GM23248 (cell line): ENCODE results near the gene PCTP. TPM values are rescaled to one million over a fixed set of nuclear protein-coding genes. Genes with fewer than 3 reads are reported as not detected.

ENCODE experiments used
- DNase-seq: peaks from one replicate; pipeline ENCODE4 v3.0.0-alpha.2; 2015
- H2AFZ ChIP-seq: fragments of 200-600 bp; sonication (generic); 2 replicates; pipeline ENCODE4 v1.6.1; 2016; ENCODE audit warnings: antibody characterized with exemption
- H3F3A ChIP-seq: fragments of 200-600 bp; sonication (generic); 2 replicates; pipeline ENCODE4 v1.6.1; 2016; ENCODE audit warnings: mild to moderate bottlenecking, antibody characterized with exemption, mixed run types; ENCODE audit not compliant: insufficient read depth
- H3K27ac ChIP-seq: fragments of 200-600 bp; sonication (generic); 2 replicates; pipeline ENCODE4 v1.5.1; 2016; ENCODE audit warnings: mild to moderate bottlenecking
- H3K27me3 ChIP-seq: fragments of 200-600 bp; sonication (generic); replicated peaks from 2 replicates; pipeline ENCODE4 v1.6.1; 2016; ENCODE audit warnings: mild to moderate bottlenecking; ENCODE audit not compliant: insufficient read depth
- H3K36me3 ChIP-seq: fragments of 200-600 bp; sonication (generic); 2 replicates; pipeline ENCODE4 v1.6.1; 2016; ENCODE audit warnings: low read depth, mild to moderate bottlenecking
- H3K4me1 ChIP-seq: fragments of 200-600 bp; sonication (generic); 2 replicates; pipeline ENCODE4 v1.6.1; 2016; ENCODE audit warnings: mild to moderate bottlenecking; ENCODE audit not compliant: insufficient read depth
- H3K4me2 ChIP-seq: fragments of 200-600 bp; sonication (generic); one replicate; pipeline ENCODE4 v1.6.1; 2016; ENCODE audit warnings: mild to moderate bottlenecking; ENCODE audit not compliant: unreplicated experiment
- H3K4me3 ChIP-seq: fragments of 200-600 bp; sonication (generic); 2 replicates; pipeline ENCODE4 v1.5.1; 2016; ENCODE audit warnings: mild to moderate bottlenecking
- H3K79me2 ChIP-seq: fragments of 200-600 bp; sonication (generic); 2 replicates; pipeline ENCODE4 v1.6.1; 2016; ENCODE audit warnings: mild to moderate bottlenecking; ENCODE audit not compliant: insufficient read depth
- H3K9ac ChIP-seq: fragments of 200-600 bp; sonication (generic); 2 replicates; pipeline ENCODE4 v1.6.1; 2016; ENCODE audit warnings: mild to moderate bottlenecking
- H3K9me2 ChIP-seq: fragments of 200-600 bp; sonication (generic); 2 replicates; pipeline ENCODE4 v1.6.1; 2016; ENCODE audit warnings: mixed run types, mild to moderate bottlenecking, moderate library complexity; ENCODE audit not compliant: insufficient read depth
- H3K9me3 ChIP-seq: fragments of 200-600 bp; sonication (generic); one replicate; pipeline ENCODE4 v1.6.1; 2017; ENCODE audit warnings: low read depth
- H4K20me1 ChIP-seq: fragments of 200-600 bp; sonication (generic); 2 replicates; pipeline ENCODE4 v1.6.0; 2016; ENCODE audit not compliant: insufficient read depth
- EZH2 ChIP-seq: fragments of 200-600 bp; sonication (generic); IDR thresholded peaks from 2 replicates; pipeline ENCODE4 v1.6.1; 2018; ENCODE audit warnings: antibody characterized with exemption, mild to moderate bottlenecking; ENCODE audit not compliant: insufficient read depth, poor library complexity, severe bottlenecking
- EZH2phosphoT487 ChIP-seq: fragments of 200-600 bp; sonication (generic); IDR thresholded peaks from 2 replicates; pipeline ENCODE4 v1.6.1; 2018; ENCODE audit warnings: antibody characterized with exemption, moderate library complexity, mild to moderate bottlenecking, low read depth; ENCODE audit not compliant: insufficient read depth
- WGBS, 2 experiments: methylation state at CpG; one replicate each; pipeline ENCODE4 v1.1.6; 2015 to 2017; ENCODE audit warnings: low lambda C conversion rate in 2 of 2, low coverage in 1 of 2; ENCODE audit errors: missing lambda C conversion rate in 2 of 2; 5-methylcytosine and 5-hydroxymethylcytosine counted together
- in situ Hi-C: fragments of 300-500 bp; cut with MboI; formaldehyde crosslinking; loops from 2 replicates; pipeline ENCODE4 v1.15.0; 2020
- polyA plus RNA-seq: library from polyadenylated mRNA; unstranded; fragments of >200 nt; fragmentation: Nextera tagmentation; extraction: Ambion mirVana; gene quantifications from 2 replicates; pipeline ENCODE4 v1.2.1, GENCODE V29; 2016
- total RNA-seq: library from RNA; depleted of rRNA; stranded (reverse); fragments of >200 nt; shearing (Covaris generic); gene quantifications from 2 replicates; pipeline ENCODE4 v1.2.3, GENCODE V29; 2014

PCTP gene
- total and polyA plus RNA-seq, 2 experiments from 2014 or later = 6.9 to 7.9 TPM

DNA sequence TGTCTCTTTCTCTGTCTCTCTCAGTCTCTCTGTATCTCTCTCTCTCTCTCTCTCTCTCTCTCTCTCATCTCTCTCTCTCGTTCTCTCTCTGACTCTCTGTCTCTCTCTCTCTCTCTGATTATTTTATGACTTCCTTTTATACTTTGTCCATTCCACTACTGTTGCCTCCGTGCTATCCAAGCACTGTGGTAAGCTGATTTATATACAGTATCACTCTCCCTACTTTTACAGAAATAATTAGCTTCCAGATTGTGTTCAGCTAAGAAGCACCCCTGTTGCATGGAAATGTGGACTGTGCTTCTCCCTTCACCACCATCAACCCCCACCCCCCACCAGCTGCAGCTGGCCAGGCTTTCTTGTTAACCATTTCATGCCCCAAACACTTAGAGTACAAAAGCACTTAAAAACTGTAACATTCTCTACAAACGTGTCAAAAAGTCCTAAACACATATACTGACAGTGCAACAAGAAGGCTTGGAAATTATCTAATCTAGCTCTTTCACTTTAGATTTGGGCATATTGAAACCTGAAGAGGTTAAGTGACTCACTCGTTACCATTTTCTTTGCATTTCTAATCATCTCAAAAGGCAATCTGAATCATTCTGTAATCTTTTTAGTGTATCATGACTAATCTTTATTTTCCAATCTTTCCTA, 16.6 kb upstream of the PCTP start:
- Histone ChIP-seq H3F3A (peaks cover 42% of the 10 kb centered on the region), H3K79me2 (no peaks in the 10 kb centered on the region), H3K36me3 (no peaks in the 10 kb centered on the region), H3K4me2 (peak overlapping the region; percentile 23), H4K20me1 (no peaks in the 10 kb centered on the region), H3K9me3 (no peaks in the 10 kb centered on the region), H3K9ac (no peak overlapping the region), H3K9me2 (no peaks in the 10 kb centered on the region), H3K27ac (no peak overlapping the region), H3K27me3 (no peaks in the 10 kb centered on the region), H2AFZ (no peak overlapping the region), H3K4me3 (no peak overlapping the region), H3K4me1 (peaks cover 47% of the 10 kb centered on the region)
- TF ChIP-seq EZH2phosphoT487 = no peak
- TF ChIP-seq EZH2 = no peak
- peak; percentile 39 for DNase-seq
- in situ Hi-C loops = no loop called here
- 45 to 49% methylated on average over 4 of the region's 4 CpGs for WGBS, 2 experiments

DNA sequence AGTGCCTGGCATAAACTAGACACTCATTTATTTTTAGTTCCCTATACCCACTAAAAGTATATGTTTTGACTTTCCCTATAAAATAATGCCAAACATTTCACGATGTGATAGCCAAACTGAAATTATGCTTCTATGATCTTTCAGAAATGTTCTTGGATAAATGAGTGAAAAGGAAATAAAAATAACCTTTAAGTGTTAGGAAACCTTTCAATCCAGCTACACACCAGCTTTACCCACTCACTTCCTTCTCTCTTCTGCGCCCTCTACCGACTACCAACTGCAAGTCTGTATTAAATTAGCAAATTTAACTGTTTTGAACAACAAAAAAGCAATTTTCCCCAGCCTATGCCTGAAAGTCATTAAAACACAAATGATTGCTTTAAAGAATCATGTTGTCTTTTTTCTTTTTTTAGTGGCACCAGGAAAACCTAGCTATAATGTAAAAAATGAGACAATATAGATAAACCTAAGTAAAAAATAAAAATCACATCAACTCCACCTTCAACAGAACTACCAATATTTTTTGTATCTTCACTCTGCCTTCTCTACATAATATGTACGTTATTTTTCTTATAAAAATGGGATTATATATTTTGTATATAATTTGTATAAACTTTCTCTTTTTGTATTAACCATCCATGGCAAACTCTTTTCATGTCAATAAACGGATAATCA, 15.0 kb upstream of the PCTP start:
- in situ Hi-C loops = no loop called here
- peak; percentile 82 for DNase-seq

DNA sequence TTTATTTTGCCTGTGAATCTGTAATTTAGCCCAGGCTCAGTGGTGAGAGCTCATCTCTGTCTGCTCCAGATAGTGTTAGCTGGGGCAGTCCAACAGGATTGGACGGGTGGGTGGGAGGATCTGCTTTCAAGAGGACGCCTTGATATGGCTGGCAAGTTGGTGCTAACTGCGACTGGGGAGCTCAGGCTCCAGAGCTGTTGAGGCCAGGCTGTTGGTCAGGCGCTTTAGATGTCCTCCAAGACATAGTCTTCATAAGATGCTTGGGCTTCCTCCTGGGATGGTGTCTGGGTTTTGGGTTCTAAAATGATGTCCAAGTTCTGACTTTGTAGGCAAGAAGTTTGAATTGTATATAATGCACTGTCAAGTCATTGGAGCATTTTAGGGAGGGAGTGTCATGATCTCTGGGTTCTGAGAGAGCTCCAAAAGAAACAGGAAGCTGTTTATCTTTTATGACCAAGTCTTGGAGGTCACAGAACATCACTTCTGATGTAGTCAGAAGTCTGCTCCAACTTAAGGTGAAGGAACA, 12.8 kb upstream of the PCTP start:
- H3K9me2 ChIP-seq = no peaks in the 10 kb centered on the region
- H2AFZ ChIP-seq = no peak overlapping the region
- 85 to 89% methylated on average over 4 of the region's 4 CpGs for WGBS, 2 experiments
- no peaks in the 10 kb centered on the region for H3K36me3 ChIP-seq
- no peak overlapping the region for H3K9ac ChIP-seq
- no peak overlapping the region for H3K27ac ChIP-seq
- no peak for DNase-seq
- H3K4me2 ChIP-seq = no peak overlapping the region
- no peaks in the 10 kb centered on the region for H3K79me2 ChIP-seq
- peaks cover 20% of the 10 kb centered on the region for H3K4me1 ChIP-seq
- H3K27me3 ChIP-seq = no peaks in the 10 kb centered on the region
- TF ChIP-seq EZH2 = no peak
- no peak for TF ChIP-seq EZH2phosphoT487
- in situ Hi-C loops = no loop called here
- H3K4me3 ChIP-seq = no peak overlapping the region
- H4K20me1 ChIP-seq = no peaks in the 10 kb centered on the region
- H3K9me3 ChIP-seq = no peaks in the 10 kb centered on the region
- H3F3A ChIP-seq = peaks cover 15% of the 10 kb centered on the region

More for the DNA sequence above, 15.0 kb upstream of the PCTP start:
- H3K9ac ChIP-seq = no peak overlapping the region
- TF ChIP-seq EZH2phosphoT487 (no peak), EZH2 (no peak)
- no peak overlapping the region for H3K4me2 ChIP-seq
- no peaks in the 10 kb centered on the region for H3K27me3 ChIP-seq
- H4K20me1 ChIP-seq = no peaks in the 10 kb centered on the region
- no peak overlapping the region for H2AFZ ChIP-seq
- no peaks in the 10 kb centered on the region for H3K9me2 ChIP-seq
- H3K4me1 ChIP-seq = peaks cover 42% of the 10 kb centered on the region
- H3F3A ChIP-seq = peaks cover 36% of the 10 kb centered on the region
- H3K79me2 ChIP-seq = no peaks in the 10 kb centered on the region
- 21 to 23% methylated on average over 5 of the region's 5 CpGs for WGBS, 2 experiments
- no peaks in the 10 kb centered on the region for H3K36me3 ChIP-seq
- H3K4me3 ChIP-seq = no peak overlapping the region
- H3K9me3 ChIP-seq = no peaks in the 10 kb centered on the region
- H3K27ac ChIP-seq = no peak overlapping the region

DNA sequence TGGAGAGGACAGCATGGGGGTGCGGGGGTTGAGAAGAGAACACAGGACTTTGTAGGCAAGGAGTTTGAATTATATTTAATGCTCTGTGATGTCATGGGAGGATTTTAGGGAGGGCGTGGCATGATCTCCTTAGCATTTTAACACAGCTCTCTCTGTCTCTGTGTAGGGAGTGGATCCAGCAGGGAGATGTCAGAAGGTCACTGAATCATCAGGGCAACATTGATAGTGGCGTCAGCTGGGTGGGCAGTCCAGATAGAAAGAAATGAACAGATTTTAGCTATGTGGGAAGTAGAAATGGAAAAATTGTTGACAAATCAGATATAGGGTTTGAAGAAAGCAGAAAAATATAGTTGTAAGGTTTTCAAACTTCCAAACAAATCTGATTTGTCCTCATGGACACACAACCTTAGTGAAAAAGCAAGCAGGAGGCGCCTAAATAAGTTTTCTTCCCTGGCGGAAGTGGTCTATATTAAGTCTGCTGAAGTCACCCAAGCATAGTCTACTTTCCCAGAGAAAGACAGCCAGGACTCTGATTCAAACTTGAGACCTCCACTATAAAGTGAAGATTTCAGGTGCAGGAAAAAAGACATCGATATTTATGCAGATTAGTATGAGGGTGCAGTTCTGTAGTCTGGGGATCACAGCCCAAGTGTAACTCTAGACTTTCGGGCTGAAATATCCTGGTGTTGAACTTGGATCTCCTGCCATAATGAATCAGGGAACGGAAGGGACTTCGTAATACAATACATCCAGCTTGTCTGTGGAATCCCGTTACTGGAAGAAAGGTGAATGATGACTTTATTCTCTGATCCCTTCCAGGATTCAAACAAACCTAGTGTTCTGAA, 10.1 kb upstream of the PCTP start:
- Histone ChIP-seq H3K4me1 (no peaks in the 10 kb centered on the region), H3F3A (no peaks in the 10 kb centered on the region), H3K79me2 (no peaks in the 10 kb centered on the region), H3K4me3 (no peak overlapping the region), H3K36me3 (no peaks in the 10 kb centered on the region), H3K27me3 (no peaks in the 10 kb centered on the region), H3K9ac (no peak overlapping the region), H3K4me2 (no peak overlapping the region), H2AFZ (no peak overlapping the region), H4K20me1 (no peaks in the 10 kb centered on the region), H3K9me3 (no peaks in the 10 kb centered on the region), H3K9me2 (no peaks in the 10 kb centered on the region), H3K27ac (no peak overlapping the region)
- WGBS, 2 experiments = 85 to 86% methylated on average over 10 of the region's 10 CpGs
- DNase-seq = no peak
- TF ChIP-seq EZH2 (no peak), EZH2phosphoT487 (no peak)
- in situ Hi-C loops = no loop called here
